OCI-LY7 (cell line): ENCODE measurements around the gene LMOD2. TPM values are rescaled to one million over a fixed set of nuclear protein-coding genes. Genes with fewer than 3 reads are reported as not detected.

Experiments
- BruUV-seq: library from RNA; stranded (reverse); fragments of 400-500 nt; replicated peaks from 2 replicates; lab custom pipeline; 2021; lab: Mats Ljungman, UMichigan
- CTCF ChIA-PET: fragments of 300-600 bp; sonication (Branson Sonifier 250); formaldehyde crosslinking; loops from one replicate; lab custom pipeline; 2022; ENCODE audit warnings: antibody characterized with exemption; ENCODE audit not compliant: unreplicated experiment; lab: Charles Lee
- POLR2A ChIA-PET: fragments of 300-600 bp; sonication (Branson Sonifier 250); formaldehyde crosslinking; loops from one replicate; lab custom pipeline; 2022; ENCODE audit warnings: antibody characterized with exemption; lab: Charles Lee
- DNase-seq: peaks from one replicate; pipeline ENCODE4 v3.0.0-alpha.2; 2015; ENCODE audit warnings: low spot score
- H2AFZ ChIP-seq: fragments of 200-600 bp; sonication (generic), shearing (Covaris generic); 2 replicates; pipeline ENCODE4 v1.6.1; 2014; ENCODE audit warnings: mild to moderate bottlenecking, antibody characterized with exemption, low read length, moderate library complexity
- H3K27ac ChIP-seq: fragments of 200-600 bp; sonication (generic); 2 replicates; pipeline ENCODE4 v1.5.1; 2014; ENCODE audit warnings: mixed run types, low read depth, mild to moderate bottlenecking, moderate library complexity, low read length, inconsistent platforms; ENCODE audit not compliant: poor library complexity, severe bottlenecking
- H3K36me3 ChIP-seq: fragments of 200-600 bp; sonication (generic); 2 replicates; pipeline ENCODE4 v1.6.1; 2014; ENCODE audit warnings: mild to moderate bottlenecking, antibody characterized with exemption, low read length, moderate library complexity, mixed read lengths; ENCODE audit not compliant: insufficient read depth
- H3K4me1 ChIP-seq: fragments of 200-600 bp; sonication (generic); 2 replicates; pipeline ENCODE4 v1.5.1; 2014; ENCODE audit warnings: mild to moderate bottlenecking, low read length; ENCODE audit not compliant: insufficient read depth, poor library complexity, severe bottlenecking
- H3K4me2 ChIP-seq: fragments of 200-600 bp; sonication (generic); 2 replicates; pipeline ENCODE4 v1.6.1; 2014; ENCODE audit warnings: mild to moderate bottlenecking, low read length
- H3K4me3 ChIP-seq: fragments of 200-600 bp; sonication (generic); 2 replicates; pipeline ENCODE4 v1.5.1; 2014; ENCODE audit warnings: mild to moderate bottlenecking, low read depth, low read length; ENCODE audit not compliant: poor library complexity, severe bottlenecking
- H3K79me2 ChIP-seq: fragments of 200-600 bp; sonication (generic); 2 replicates; pipeline ENCODE4 v1.6.1; 2016; ENCODE audit warnings: low read depth, mild to moderate bottlenecking, low read length, moderate library complexity, mixed read lengths; ENCODE audit not compliant: insufficient read depth
- H3K9me2 ChIP-seq: fragments of 200-600 bp; sonication (generic); 2 replicates; pipeline ENCODE4 v1.6.1; 2016; ENCODE audit warnings: mild to moderate bottlenecking, low read length, mixed read lengths; ENCODE audit not compliant: insufficient read depth
- H3K9me3 ChIP-seq: fragments of 200-600 bp; sonication (generic); 2 replicates; pipeline ENCODE4 v1.6.1; 2014; ENCODE audit warnings: mild to moderate bottlenecking, mixed run types, low read length, mixed read lengths
- H4K20me1 ChIP-seq: fragments of 200-600 bp; sonication (generic); 2 replicates; pipeline ENCODE4 v1.6.1; 2014; ENCODE audit warnings: mild to moderate bottlenecking, antibody characterized with exemption, low read length, moderate library complexity, mixed read lengths; ENCODE audit not compliant: insufficient read depth
- EZH2phosphoT487 ChIP-seq: fragments of 200-600 bp; sonication (generic); IDR thresholded peaks from 2 replicates; pipeline ENCODE4 v1.6.1; 2018; ENCODE audit warnings: low read depth, borderline replicate concordance, mild to moderate bottlenecking, mixed run types, antibody characterized with exemption, low read length, moderate library complexity, mixed read lengths
- intact Hi-C: fragments of 100-400 bp; cut with micrococcal nuclease; formaldehyde crosslinking; loops from one replicate; pipeline ENCODE4 v1.10.0; 2022; ENCODE audit not compliant: unreplicated experiment
- total RNA-seq, 2 experiments: library from RNA; depleted of rRNA in 1 of 2; stranded (reverse); fragments of >200 nt in 1 of 2; shearing (Covaris generic) in 1 of 2; gene quantifications; 2 replicates each; pipeline ENCODE4 v1.2.3, GENCODE V29; 2014 to 2022
- TF ChIP-seq, protein P1 (sequence below): fragments of 200-600 bp; sonication (generic); conservative IDR thresholded peaks from 2 replicates; pipeline ENCODE4 v1.5.1; 2014; ENCODE audit warnings: mild to moderate bottlenecking, antibody characterized with exemption, low read length, moderate library complexity, mixed read lengths

The LMOD2 gene
- total RNA-seq, 2 experiments from 2014 or later: not detected

DNA sequence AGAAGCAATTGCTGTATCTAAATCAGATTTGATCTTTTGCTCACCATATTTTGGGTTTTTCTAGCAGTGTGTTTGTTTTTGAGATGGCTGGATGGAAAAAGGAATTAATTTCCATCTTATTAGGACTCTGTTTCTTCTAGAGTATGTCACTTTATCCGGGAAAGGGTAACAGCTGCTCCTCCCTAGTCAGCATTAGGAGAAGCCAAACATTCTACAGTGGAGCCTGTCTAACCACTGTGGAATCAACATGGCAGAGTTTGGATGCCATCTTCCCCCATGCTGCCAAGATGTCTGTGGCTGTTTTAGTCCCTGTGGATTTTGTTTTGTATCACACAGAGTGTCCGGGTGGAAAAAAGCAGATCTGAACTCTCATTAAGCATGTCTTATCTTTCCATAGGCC is 16.0 kb upstream of the LMOD2 start:
- ChIA-PET POLR2A (no interaction called here), CTCF (no interaction called here)
- Histone ChIP-seq H3K9me3 (no peaks in the 10 kb centered on the region), H3K4me1 (no peaks in the 10 kb centered on the region), H3K79me2 (no peaks in the 10 kb centered on the region), H3K36me3 (no peaks in the 10 kb centered on the region), H3K4me2 (no peak overlapping the region), H4K20me1 (no peaks in the 10 kb centered on the region), H3K4me3 (no peak overlapping the region), H3K27ac (no peak overlapping the region), H3K9me2 (no peaks in the 10 kb centered on the region), H2AFZ (no peak overlapping the region)
- DNase-seq: no peak
- TF ChIP-seq, protein P1, sequence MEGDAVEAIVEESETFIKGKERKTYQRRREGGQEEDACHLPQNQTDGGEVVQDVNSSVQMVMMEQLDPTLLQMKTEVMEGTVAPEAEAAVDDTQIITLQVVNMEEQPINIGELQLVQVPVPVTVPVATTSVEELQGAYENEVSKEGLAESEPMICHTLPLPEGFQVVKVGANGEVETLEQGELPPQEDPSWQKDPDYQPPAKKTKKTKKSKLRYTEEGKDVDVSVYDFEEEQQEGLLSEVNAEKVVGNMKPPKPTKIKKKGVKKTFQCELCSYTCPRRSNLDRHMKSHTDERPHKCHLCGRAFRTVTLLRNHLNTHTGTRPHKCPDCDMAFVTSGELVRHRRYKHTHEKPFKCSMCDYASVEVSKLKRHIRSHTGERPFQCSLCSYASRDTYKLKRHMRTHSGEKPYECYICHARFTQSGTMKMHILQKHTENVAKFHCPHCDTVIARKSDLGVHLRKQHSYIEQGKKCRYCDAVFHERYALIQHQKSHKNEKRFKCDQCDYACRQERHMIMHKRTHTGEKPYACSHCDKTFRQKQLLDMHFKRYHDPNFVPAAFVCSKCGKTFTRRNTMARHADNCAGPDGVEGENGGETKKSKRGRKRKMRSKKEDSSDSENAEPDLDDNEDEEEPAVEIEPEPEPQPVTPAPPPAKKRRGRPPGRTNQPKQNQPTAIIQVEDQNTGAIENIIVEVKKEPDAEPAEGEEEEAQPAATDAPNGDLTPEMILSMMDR: no peak
- TF ChIP-seq EZH2phosphoT487: no peak
- BruUV-seq: no TSS peak
- intact Hi-C loops: no loop called here

DNA sequence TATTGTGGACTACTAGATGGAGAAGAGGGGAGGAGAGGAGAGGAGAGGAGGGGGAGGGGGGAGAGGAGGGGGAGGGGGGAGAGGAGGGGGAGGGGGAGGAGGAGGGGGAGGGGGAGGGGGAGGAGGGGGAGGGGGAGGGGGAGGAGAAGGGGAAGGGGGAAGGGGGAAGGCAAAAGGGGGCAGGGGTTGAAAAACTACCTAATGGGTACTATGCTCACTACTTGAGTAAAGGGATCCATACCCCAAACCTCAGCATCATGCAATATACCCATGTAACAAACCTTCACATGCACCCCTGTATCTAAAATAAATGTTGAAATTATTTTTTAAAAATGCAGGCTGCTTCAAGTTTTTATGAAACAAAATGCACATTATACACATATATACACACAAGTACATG is 15.1 kb upstream of the LMOD2 start:
- Histone ChIP-seq H4K20me1 (no peaks in the 10 kb centered on the region), H2AFZ (no peak overlapping the region), H3K9me3 (no peaks in the 10 kb centered on the region), H3K36me3 (no peaks in the 10 kb centered on the region), H3K4me1 (no peaks in the 10 kb centered on the region), H3K27ac (no peak overlapping the region), H3K4me3 (no peak overlapping the region), H3K9me2 (no peaks in the 10 kb centered on the region), H3K79me2 (no peaks in the 10 kb centered on the region), H3K4me2 (no peak overlapping the region)
- ChIA-PET CTCF (no interaction called here), POLR2A (no interaction called here)
- intact Hi-C loops: no loop called here
- BruUV-seq: no TSS peak
- no peak for DNase-seq
- TF ChIP-seq, protein P1: no peak
- TF ChIP-seq EZH2phosphoT487: no peak

DNA sequence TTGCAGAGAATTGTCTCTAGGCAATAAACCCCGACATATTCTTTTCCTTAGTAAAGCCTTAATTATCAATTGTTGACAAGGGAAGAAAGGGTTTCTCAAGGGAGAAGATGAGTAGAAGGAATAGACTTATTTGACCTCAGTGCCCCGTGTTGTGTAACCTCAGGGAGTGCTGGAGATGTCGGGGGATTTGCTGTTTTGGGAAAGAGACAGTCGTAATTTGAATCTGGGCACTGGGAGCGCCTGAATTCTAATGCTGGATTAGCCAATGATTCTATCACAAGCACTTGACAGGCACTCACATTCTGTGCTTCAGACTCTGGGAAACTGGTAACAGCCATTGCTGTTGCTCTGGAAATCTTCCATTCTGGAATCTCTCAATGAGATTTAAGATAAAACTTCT is 13.8 kb upstream of the LMOD2 start:
- H3K4me1 ChIP-seq: no peaks in the 10 kb centered on the region
- TF ChIP-seq EZH2phosphoT487: no peak
- TF ChIP-seq, protein P1: no peak

More for the DNA sequence above, 13.8 kb upstream of the LMOD2 start:
- no TSS peak for BruUV-seq
- Histone ChIP-seq H3K36me3 (no peaks in the 10 kb centered on the region), H3K79me2 (no peaks in the 10 kb centered on the region), H3K27ac (no peak overlapping the region), H3K4me2 (no peak overlapping the region), H2AFZ (no peak overlapping the region), H3K4me3 (no peak overlapping the region), H3K9me2 (no peaks in the 10 kb centered on the region), H4K20me1 (no peaks in the 10 kb centered on the region), H3K9me3 (no peaks in the 10 kb centered on the region)
- DNase-seq: no peak
- intact Hi-C loops: no loop called here
- POLR2A ChIA-PET: no interaction called here
- CTCF ChIA-PET: no interaction called here
